Muscle of leg (tissue), 11 donors: ENCODE data around the gene MAB21L2. TPM values are rescaled to one million over a fixed set of nuclear protein-coding genes. Genes with fewer than 3 reads are reported as not detected.

Experiments
- DNase-seq: peaks from one replicate; pipeline ENCODE4 v3.0.0; 2013
- H3K27ac ChIP-seq: one replicate; pipeline ENCODE4 v1.5.1; 2013; ENCODE audit warnings: mild to moderate bottlenecking, low read length, control low read depth
- H3K27me3 ChIP-seq: one replicate; pipeline ENCODE4 v1.6.1; 2013; ENCODE audit warnings: low read length; ENCODE audit not compliant: control insufficient read depth, insufficient read depth
- H3K36me3 ChIP-seq: one replicate; pipeline ENCODE4 v1.6.1; 2013; ENCODE audit warnings: low read length; ENCODE audit not compliant: control insufficient read depth, insufficient read depth
- H3K4me1 ChIP-seq: one replicate; pipeline ENCODE4 v1.6.1; 2013; ENCODE audit warnings: low read length; ENCODE audit not compliant: control insufficient read depth, insufficient read depth
- H3K4me3 ChIP-seq: one replicate; pipeline ENCODE4 v1.5.1; 2013; ENCODE audit warnings: low read length, control low read depth
- H3K9me3 ChIP-seq: replicated peaks from 2 replicates; pipeline ENCODE4 v1.6.1; 2013; ENCODE audit warnings: low read depth, low read length; ENCODE audit not compliant: control insufficient read depth
- WGBS: methylation state at CpG from one replicate; pipeline ENCODE4 v1.1.5; 2013; ENCODE audit warnings: missing lambda C conversion rate; ENCODE audit not compliant: insufficient coverage; 5-methylcytosine and 5-hydroxymethylcytosine counted together
- polyA plus RNA-seq, 8 donors: library from polyadenylated mRNA; unstranded; fragments of 120-200 nt; gene quantifications; one replicate each; pipeline versions ENCODE4 v1.2.1 to v1.2.3, GENCODE V29; 2013; ENCODE audit warnings: inconsistent platforms in 1 of 8, low replicate concordance in 1 of 8; ENCODE audit not compliant: insufficient read length in 8 of 8, insufficient read depth in 1 of 8
- total RNA-seq: library from RNA; stranded (reverse); fragments of 120-200 nt; gene quantifications from one replicate; pipeline ENCODE4 v1.2.4, GENCODE V29; 2013

The MAB21L2 gene
- total and polyA plus RNA-seq, 9 donors, result 0.11 to 4.8 (median 0.66) TPM

- Histone ChIP-seq H3K4me3 (no peak overlapping the region), H3K27me3 (no peaks in the 10 kb centered on the region), H3K9me3 (no peaks in the 10 kb centered on the region), H3K36me3 (no peaks in the 10 kb centered on the region), H3K4me1 (no peaks in the 10 kb centered on the region), H3K27ac (no peak overlapping the region)
- no CpG with 5 or more reads among the region's 1 CpG for WGBS
- DNase-seq, result no peak
Observed at GRCh38 chr4:150573534-150573933, 8.4 kb upstream of the MAB21L2 start.

GRCh38 chr4:150574678-150575077 lies 7.3 kb upstream of the MAB21L2 start:
- no peaks in the 10 kb centered on the region for H3K9me3 ChIP-seq
- no peak overlapping the region for H3K27ac ChIP-seq
- DNase-seq, result no peak
- H3K4me3 ChIP-seq, result no peak overlapping the region
- peaks cover 10% of the 10 kb centered on the region for H3K27me3 ChIP-seq
- WGBS, result no CpG with 5 or more reads among the region's 3 CpGs
- H3K4me1 ChIP-seq, result peaks cover 4% of the 10 kb centered on the region
- H3K36me3 ChIP-seq, result no peaks in the 10 kb centered on the region

GRCh38 chr4:150577796-150578195 lies 4.2 kb upstream of the MAB21L2 start:
- H3K36me3 ChIP-seq, result no peaks in the 10 kb centered on the region
- no peak for DNase-seq
- no peaks in the 10 kb centered on the region for H3K9me3 ChIP-seq
- no peak overlapping the region for H3K27ac ChIP-seq
- H3K27me3 ChIP-seq, result peaks cover 34% of the 10 kb centered on the region
- no peak overlapping the region for H3K4me3 ChIP-seq
- H3K4me1 ChIP-seq, result peaks cover 9% of the 10 kb centered on the region
- no CpG with 5 or more reads among the region's 1 CpG for WGBS

GRCh38 chr4:150578745-150579501 lies 3.0 kb upstream of the MAB21L2 start:
- Histone ChIP-seq H3K27ac (peak overlapping the region; percentile 31), H3K4me3 (peak overlapping the region; percentile 46)

GRCh38 chr4:150579551-150580234 lies 2.3 kb upstream of the MAB21L2 start:
- Histone ChIP-seq H3K36me3 (no peaks in the 10 kb centered on the region), H3K9me3 (no peaks in the 10 kb centered on the region), H3K4me1 (peaks cover 14% of the 10 kb centered on the region), H3K27me3 (peaks cover 47% of the 10 kb centered on the region), H3K4me3 (peak overlapping the region; percentile 46), H3K27ac (peak overlapping the region; percentile 31)
- 6% methylated on average over 63 of the region's 66 CpGs for WGBS
- DNase-seq, result peak; percentile 60

More at GRCh38 chr4:150578745-150579501, 3.0 kb upstream of the MAB21L2 start:
- Histone ChIP-seq H3K9me3 (no peaks in the 10 kb centered on the region), H3K36me3 (no peaks in the 10 kb centered on the region), H3K27me3 (peaks cover 45% of the 10 kb centered on the region), H3K4me1 (peaks cover 13% of the 10 kb centered on the region)
- 100% methylated on average over 1 of the region's 12 CpGs for WGBS
- peak; percentile 48 for DNase-seq

GRCh38 chr4:150580306-150580705 lies 1.6 kb upstream of the MAB21L2 start:
- no peak for DNase-seq

GRCh38 chr4:150581056-150581605 lies 820 bp upstream of the MAB21L2 start:
- Histone ChIP-seq H3K36me3 (no peaks in the 10 kb centered on the region), H3K27ac (no peak overlapping the region), H3K9me3 (no peaks in the 10 kb centered on the region), H3K4me1 (peaks cover 14% of the 10 kb centered on the region), H3K4me3 (no peak overlapping the region), H3K27me3 (peaks cover 47% of the 10 kb centered on the region)
- DNase-seq, result no peak
- no CpG with 5 or more reads among the region's 7 CpGs for WGBS

More at GRCh38 chr4:150580306-150580705, 1.6 kb upstream of the MAB21L2 start:
- Histone ChIP-seq H3K36me3 (no peaks in the 10 kb centered on the region), H3K27me3 (peaks cover 47% of the 10 kb centered on the region), H3K27ac (no peak overlapping the region), H3K4me1 (peaks cover 14% of the 10 kb centered on the region), H3K9me3 (no peaks in the 10 kb centered on the region), H3K4me3 (peak overlapping the region; percentile 46)
- 61% methylated on average over 7 of the region's 9 CpGs for WGBS

GRCh38 chr4:150581641-150582051 lies 305 bp upstream of the MAB21L2 start:
- Histone ChIP-seq H3K4me3 (peak overlapping the region; percentile 49), H3K4me1 (peaks cover 14% of the 10 kb centered on the region), H3K27me3 (peaks cover 47% of the 10 kb centered on the region), H3K9me3 (no peaks in the 10 kb centered on the region), H3K27ac (peak overlapping the region; percentile 66), H3K36me3 (no peaks in the 10 kb centered on the region)
- DNase-seq, result peak; percentile 88
- 20% methylated on average over 1 of the region's 13 CpGs for WGBS

- H3K4me1 ChIP-seq, result peaks cover 14% of the 10 kb centered on the region
- peaks cover 47% of the 10 kb centered on the region for H3K27me3 ChIP-seq
- peak; percentile 42 for DNase-seq
- H3K27ac ChIP-seq, result peak overlapping the region; percentile 66
- 15% methylated on average over 32 of the region's 32 CpGs for WGBS
- no peaks in the 10 kb centered on the region for H3K9me3 ChIP-seq
- H3K4me3 ChIP-seq, result peak overlapping the region; percentile 49
- no peaks in the 10 kb centered on the region for H3K36me3 ChIP-seq
Observed at GRCh38 chr4:150582873-150583286, 929 bp downstream of the MAB21L2 start.
